Measurements from ENCODE around the gene MYPOP. TPM values are rescaled to one million over a fixed set of nuclear protein-coding genes. Genes with fewer than 3 reads are reported as not detected.

The MYPOP gene
- total and polyA plus RNA-seq, 2 of the 13 experiments (the other 11 are each of a cell fraction or from before 2014, with no cell fraction given) = 2.3 to 2.7 TPM

DNA sequence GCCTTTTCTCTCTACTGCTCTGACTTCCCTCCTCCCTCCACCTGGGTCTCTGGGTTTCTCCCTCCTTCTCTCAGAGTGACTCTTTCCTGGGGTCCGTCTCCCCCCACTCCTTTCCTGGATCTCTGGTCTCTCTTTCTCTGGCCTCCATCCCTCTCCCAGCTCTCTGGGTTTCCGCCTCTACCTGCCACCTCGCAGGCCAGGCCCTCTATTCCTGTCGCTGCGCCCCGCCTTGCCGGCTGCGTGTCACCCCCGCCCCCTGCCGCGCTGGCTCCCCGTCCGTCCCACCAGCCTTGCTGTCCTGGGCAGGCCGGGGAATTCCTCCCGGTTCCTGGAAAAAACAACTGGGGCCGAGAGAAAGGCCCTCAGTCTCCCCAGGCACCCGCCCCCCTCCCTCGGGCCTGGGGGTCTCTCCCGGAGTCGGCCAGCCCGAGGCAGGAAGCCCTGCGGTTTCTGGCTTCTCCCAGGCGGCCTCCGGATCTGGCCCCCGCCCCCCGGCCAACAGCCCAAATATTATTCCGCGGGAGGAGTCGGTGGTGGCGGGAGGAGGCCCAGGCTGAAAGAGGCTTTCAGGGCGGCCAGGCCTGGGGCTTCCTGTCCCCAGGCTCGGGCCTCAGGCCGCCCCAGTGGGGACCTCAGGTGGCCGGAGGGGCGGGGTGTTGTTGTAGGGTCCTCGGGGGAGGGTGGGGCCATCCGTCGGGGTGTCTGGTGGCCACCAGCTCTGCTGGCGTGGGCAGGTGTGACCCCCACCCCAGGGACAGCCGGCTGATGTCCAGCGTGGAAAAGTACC lies 25.8 kb downstream of the MYPOP start (continued):
- TF ChIP-seq, protein P1, sequence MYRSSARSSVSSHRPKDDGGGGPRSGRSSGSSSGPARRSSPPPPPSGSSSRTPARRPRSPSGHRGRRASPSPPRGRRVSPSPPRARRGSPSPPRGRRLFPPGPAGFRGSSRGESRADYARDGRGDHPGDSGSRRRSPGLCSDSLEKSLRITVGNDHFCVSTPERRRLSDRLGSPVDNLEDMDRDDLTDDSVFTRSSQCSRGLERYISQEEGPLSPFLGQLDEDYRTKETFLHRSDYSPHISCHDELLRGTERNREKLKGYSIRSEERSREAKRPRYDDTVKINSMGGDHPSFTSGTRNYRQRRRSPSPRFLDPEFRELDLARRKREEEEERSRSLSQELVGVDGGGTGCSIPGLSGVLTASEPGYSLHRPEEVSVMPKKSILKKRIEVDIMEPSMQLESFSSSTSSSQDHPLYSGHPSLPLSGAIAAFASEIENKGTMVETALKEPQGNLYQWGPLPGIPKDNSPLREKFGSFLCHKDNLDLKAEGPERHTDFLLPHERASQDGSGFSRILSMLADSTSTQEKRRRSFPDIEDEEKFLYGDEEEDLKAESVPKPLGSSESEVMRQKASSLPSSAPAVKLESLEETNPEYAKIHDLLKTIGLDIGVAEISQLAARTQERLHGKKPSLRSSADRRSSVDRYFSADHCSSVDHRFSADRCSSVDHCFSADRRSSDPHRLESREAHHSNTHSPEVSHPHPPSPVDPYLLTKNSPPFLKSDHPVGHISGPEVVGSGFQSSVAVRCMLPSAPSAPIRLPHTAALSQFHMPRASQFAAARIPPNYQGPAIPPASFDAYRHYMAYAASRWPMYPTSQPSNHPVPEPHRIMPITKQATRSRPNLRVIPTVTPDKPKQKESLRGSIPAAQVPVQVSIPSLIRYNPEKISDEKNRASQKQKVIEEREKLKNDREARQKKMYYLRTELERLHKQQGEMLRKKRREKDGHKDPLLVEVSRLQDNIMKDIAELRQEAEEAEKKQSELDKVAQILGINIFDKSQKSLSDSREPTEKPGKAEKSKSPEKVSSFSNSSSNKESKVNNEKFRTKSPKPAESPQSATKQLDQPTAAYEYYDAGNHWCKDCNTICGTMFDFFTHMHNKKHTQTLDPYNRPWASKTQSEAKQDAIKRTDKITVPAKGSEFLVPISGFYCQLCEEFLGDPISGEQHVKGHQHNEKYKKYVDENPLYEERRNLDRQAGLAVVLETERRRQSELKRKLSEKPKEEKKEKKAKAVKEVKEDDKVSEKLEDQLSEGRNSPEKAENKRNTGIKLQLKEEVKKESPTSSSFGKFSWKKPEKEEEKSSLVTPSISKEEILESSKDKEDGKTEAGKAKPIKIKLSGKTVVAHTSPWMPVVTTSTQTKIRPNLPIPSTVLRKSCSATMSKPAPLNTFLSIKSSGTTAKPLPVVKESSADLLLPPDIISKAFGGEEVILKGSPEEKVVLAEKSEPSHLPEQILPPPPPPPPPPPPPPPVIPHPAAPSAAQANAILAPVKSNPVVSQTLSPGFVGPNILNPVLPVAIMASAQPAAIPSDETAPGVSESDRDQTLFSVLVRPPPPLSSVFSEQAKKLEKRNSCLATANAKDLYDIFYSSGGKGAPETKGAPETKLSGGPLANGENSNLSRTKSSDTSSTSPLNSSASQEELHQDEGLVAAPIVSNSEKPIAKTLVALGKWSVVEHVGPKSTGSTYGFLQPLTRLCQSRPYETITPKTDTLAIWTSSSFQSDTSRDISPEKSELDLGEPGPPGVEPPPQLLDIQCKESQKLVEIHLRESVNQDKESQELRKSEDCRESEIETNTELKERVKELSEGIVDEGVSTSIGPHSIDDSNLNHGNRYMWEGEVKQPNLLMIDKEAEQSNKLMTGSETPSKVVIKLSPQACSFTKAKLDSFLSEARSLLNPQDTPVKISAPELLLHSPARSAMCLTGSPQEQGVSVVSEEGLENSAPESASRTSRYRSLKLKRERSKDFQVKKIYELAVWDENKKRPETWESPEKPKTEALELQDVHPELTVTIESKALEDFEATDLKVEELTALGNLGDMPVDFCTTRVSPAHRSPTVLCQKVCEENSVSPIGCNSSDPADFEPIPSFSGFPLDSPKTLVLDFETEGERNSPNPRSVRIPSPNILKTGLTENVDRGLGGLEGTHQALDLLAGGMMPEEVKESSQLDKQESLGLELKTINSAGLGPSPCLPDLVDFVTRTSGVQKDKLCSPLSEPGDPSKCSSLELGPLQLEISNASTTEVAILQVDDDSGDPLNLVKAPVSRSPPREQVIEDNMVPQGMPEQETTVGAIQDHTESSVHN (CRISPR knock-in tag; IDR thresholded peaks at IDR 0.05) = no peak
- TF ChIP-seq MAFG (CRISPR knock-in tag; IDR thresholded peaks at IDR 0.05) (no peak), ZFX (CRISPR knock-in tag; IDR thresholded peaks at IDR 0.05; ENCODE audit: low read depth) (peak; percentile 96), TBP (CRISPR knock-in tag; IDR thresholded peaks at IDR 0.05) (no peak), CENPT (CRISPR knock-in tag; IDR thresholded peaks at IDR 0.05; ENCODE audit: low read depth) (no peak), NAIF1 (CRISPR knock-in tag; IDR thresholded peaks at IDR 0.05; ENCODE audit: borderline replicate concordance) (no peak), CENPX (CRISPR knock-in tag; IDR thresholded peaks at IDR 0.05) (no peak), ZSCAN30 (CRISPR knock-in tag; IDR thresholded peaks at IDR 0.05) (no peak), SNAI1 (CRISPR knock-in tag; IDR thresholded peaks at IDR 0.05; ENCODE audit: borderline replicate concordance) (0 out of 2 replicates have a peak, but pooled peaks have one; percentile 53), ZNF572 (CRISPR knock-in tag; IDR thresholded peaks at IDR 0.05) (no peak), CEBPB (IDR thresholded peaks at IDR 0.05; ENCODE audit: borderline replicate concordance, low read depth, low read length) (no peak), CHCHD3 (CRISPR knock-in tag; IDR thresholded peaks at IDR 0.05) (no peak)
- TF ChIP-seq, protein P2, sequence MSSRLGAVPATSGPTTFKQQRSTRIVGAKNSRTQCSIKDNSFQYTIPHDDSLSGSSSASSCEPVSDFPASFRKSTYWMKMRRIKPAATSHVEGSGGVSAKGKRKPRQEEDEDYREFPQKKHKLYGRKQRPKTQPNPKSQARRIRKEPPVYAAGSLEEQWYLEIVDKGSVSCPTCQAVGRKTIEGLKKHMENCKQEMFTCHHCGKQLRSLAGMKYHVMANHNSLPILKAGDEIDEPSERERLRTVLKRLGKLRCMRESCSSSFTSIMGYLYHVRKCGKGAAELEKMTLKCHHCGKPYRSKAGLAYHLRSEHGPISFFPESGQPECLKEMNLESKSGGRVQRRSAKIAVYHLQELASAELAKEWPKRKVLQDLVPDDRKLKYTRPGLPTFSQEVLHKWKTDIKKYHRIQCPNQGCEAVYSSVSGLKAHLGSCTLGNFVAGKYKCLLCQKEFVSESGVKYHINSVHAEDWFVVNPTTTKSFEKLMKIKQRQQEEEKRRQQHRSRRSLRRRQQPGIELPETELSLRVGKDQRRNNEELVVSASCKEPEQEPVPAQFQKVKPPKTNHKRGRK (CRISPR knock-in tag; IDR thresholded peaks at IDR 0.05) = no peak
- TF ChIP-seq, protein P3, sequence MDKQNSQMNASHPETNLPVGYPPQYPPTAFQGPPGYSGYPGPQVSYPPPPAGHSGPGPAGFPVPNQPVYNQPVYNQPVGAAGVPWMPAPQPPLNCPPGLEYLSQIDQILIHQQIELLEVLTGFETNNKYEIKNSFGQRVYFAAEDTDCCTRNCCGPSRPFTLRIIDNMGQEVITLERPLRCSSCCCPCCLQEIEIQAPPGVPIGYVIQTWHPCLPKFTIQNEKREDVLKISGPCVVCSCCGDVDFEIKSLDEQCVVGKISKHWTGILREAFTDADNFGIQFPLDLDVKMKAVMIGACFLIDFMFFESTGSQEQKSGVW (CRISPR knock-in tag; IDR thresholded peaks at IDR 0.05; ENCODE audit: borderline replicate concordance) = no peak
- TF ChIP-seq, protein P4, sequence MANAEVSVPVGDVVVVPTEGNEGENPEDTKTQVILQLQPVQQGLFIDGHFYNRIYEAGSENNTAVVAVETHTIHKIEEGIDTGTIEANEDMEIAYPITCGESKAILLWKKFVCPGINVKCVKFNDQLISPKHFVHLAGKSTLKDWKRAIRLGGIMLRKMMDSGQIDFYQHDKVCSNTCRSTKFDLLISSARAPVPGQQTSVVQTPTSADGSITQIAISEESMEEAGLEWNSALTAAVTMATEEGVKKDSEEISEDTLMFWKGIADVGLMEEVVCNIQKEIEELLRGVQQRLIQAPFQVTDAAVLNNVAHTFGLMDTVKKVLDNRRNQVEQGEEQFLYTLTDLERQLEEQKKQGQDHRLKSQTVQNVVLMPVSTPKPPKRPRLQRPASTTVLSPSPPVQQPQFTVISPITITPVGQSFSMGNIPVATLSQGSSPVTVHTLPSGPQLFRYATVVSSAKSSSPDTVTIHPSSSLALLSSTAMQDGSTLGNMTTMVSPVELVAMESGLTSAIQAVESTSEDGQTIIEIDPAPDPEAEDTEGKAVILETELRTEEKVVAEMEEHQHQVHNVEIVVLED (CRISPR knock-in tag; IDR thresholded peaks at IDR 0.05; ENCODE audit: borderline replicate concordance) = peak; percentile 68
- TF ChIP-seq, protein P5, sequence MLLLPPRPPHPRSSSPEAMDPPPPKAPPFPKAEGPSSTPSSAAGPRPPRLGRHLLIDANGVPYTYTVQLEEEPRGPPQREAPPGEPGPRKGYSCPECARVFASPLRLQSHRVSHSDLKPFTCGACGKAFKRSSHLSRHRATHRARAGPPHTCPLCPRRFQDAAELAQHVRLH (CRISPR knock-in tag; IDR thresholded peaks at IDR 0.05; ENCODE audit: borderline replicate concordance, low read depth) = no peak
